Measurements from ENCODE around the gene RNU6-9.

Gene RNU6-9

DNA sequence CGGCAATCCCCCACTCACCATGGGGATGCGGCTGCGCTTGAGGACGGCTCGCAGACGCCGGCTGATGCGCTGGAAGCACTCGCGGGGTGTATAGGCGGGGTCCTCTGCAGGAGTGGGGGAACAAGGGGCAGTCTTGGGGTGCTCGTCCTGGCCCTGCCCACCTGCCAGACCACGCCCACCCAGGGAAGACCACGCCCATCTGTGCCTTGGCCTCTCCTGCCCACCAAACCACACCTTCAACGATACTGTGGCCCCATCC, 6.7 kb downstream of the RNU6-9 start:
- POLR2A ChIA-PET, result no interaction called here
- DNase-seq (ENCODE audit: extremely low spot score), result no peak
- TF ChIP-seq, protein P1, sequence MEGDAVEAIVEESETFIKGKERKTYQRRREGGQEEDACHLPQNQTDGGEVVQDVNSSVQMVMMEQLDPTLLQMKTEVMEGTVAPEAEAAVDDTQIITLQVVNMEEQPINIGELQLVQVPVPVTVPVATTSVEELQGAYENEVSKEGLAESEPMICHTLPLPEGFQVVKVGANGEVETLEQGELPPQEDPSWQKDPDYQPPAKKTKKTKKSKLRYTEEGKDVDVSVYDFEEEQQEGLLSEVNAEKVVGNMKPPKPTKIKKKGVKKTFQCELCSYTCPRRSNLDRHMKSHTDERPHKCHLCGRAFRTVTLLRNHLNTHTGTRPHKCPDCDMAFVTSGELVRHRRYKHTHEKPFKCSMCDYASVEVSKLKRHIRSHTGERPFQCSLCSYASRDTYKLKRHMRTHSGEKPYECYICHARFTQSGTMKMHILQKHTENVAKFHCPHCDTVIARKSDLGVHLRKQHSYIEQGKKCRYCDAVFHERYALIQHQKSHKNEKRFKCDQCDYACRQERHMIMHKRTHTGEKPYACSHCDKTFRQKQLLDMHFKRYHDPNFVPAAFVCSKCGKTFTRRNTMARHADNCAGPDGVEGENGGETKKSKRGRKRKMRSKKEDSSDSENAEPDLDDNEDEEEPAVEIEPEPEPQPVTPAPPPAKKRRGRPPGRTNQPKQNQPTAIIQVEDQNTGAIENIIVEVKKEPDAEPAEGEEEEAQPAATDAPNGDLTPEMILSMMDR (IDR thresholded peaks at IDR 0.05; ENCODE audit: control extremely low read depth, extremely low read depth, low read depth, missing control alignments), result no peak
- CTCF ChIA-PET, result no interaction called here

DNA sequence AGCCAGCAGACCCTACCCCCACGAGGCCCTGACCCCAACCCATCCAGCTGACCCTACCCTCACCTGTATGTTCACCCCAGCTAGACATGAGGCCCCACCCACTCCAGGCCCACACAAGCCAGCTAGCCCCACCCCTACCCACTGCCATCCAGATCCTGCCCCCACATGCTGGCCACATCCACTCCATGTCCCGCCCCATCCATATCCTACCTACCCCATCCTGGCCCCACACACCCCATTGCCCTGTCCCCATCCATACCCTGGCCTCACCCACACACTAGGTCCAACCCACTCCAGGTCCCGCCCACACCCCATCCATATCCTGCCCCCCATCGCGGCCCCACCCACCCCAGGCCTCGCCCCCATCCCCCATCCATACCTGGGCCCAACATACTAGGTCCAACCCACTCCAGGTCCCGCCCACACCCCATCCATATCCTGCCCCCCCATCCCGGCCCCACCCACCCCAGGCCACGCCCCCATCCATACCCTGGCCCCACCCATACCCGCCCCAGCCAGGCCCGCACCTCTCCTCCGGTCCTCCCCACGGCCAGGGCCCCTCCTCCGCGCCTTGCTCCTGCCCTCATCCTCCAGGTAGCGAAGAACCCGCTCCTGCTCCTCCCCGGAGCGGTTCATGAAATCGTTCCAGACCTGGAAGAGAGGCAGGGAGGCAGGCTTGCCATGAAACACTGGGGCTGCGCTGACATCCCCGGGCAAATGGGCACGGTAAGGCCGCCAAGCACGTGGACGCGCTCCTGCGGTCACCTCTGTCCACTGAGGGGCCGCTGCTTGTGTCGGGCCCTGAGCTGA, 7.2 kb downstream of the RNU6-9 start:
- ChIA-PET CTCF (interaction anchor here (1.8 kb wide), 1 partner anchor 37 kb away, joined by 7 read pairs; no protein-coding TSS in a partner anchor), POLR2A (interaction anchor here (0.6 kb wide), 1 partner anchor 9 kb away, joined by 3 read pairs; no protein-coding TSS in a partner anchor)
- DNase-seq (ENCODE audit: extremely low spot score), result no peak
- TF ChIP-seq, protein P1 (IDR thresholded peaks at IDR 0.05; ENCODE audit: control extremely low read depth, extremely low read depth, low read depth, missing control alignments), result no peak

DNA sequence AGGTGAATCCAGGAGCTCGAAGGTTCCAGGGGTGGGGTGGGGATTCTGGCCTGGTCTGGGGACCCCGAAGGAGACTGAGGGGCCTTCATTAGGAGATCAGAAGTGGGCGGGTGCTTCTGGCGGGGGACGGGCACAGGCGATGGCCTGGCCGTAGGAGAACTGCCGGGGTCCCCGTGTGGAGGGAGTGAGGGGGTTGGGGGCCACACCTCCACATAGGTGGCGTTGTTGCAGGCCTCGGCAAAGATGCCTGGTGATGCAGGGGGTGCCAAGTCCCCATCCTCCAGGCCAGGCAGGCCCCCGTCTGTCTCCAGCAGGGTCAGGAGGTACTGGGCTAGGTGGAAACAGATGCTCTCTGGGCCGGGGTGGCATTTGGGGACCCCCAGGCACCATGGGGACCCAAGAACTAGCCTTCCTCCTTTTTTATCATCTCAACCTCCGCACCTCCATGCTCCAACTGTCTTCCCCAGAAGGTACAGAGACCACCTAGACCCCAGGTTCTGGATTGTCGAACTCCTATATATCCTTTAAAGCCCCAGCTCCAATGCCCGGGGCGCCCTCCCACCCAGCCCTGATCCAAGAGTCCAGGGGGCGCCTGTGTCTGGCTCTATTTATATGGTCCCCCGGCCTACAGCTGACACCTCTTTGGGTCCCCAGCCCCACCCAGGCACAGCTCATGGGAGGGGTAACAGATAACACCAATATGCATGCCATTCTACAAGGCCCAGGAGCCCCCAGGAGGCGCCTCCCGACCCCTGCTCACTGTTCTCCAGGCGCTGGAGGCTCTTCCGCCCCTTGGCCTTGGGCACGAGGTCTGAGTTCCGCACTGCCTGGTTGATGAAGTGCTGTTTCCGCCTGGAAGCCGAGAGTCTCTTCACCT, 8.2 kb downstream of the RNU6-9 start:
- DNase-seq (ENCODE audit: extremely low spot score), result no peak
- POLR2A ChIA-PET, result interaction anchor here (0.6 kb wide), 2 partner anchors 8 to 26 kb away, joined by 3 read pairs; no protein-coding TSS in a partner anchor
- TF ChIP-seq, protein P1 (IDR thresholded peaks at IDR 0.05; ENCODE audit: control extremely low read depth, extremely low read depth, low read depth, missing control alignments), result no peak
- CTCF ChIA-PET, result interaction anchor here (1.8 kb wide), 1 partner anchor 38 kb away, joined by 7 read pairs; no protein-coding TSS in a partner anchor

DNA sequence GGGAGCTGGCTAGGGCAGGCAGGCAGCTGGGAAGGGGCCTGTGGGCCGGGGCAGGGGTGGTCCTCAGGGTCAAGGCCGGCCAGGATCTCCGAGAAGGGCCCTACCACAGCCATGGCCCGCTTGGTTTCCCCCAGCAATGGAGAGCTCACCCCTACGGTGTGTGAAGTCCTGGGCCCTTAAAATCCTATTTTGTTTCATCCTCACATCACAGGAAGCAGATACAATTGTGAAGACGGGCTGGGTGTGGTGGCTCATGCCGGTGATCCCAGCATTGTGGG, 8.7 kb downstream of the RNU6-9 start:
- DNase-seq (ENCODE audit: extremely low spot score), result no peak
- TF ChIP-seq, protein P1 (IDR thresholded peaks at IDR 0.05; ENCODE audit: control extremely low read depth, extremely low read depth, low read depth, missing control alignments), result no peak
- POLR2A ChIA-PET, result interaction anchor here (0.6 to 1.9 kb wide), 2 partner anchors 9 to 26 kb away, joined by 3 to 6 read pairs; partner anchors contain the start of genes MED16 and RNU6-9
- CTCF ChIA-PET, result interaction anchor here (1.8 kb wide), 1 partner anchor 39 kb away, joined by 7 read pairs; no protein-coding TSS in a partner anchor

DNA sequence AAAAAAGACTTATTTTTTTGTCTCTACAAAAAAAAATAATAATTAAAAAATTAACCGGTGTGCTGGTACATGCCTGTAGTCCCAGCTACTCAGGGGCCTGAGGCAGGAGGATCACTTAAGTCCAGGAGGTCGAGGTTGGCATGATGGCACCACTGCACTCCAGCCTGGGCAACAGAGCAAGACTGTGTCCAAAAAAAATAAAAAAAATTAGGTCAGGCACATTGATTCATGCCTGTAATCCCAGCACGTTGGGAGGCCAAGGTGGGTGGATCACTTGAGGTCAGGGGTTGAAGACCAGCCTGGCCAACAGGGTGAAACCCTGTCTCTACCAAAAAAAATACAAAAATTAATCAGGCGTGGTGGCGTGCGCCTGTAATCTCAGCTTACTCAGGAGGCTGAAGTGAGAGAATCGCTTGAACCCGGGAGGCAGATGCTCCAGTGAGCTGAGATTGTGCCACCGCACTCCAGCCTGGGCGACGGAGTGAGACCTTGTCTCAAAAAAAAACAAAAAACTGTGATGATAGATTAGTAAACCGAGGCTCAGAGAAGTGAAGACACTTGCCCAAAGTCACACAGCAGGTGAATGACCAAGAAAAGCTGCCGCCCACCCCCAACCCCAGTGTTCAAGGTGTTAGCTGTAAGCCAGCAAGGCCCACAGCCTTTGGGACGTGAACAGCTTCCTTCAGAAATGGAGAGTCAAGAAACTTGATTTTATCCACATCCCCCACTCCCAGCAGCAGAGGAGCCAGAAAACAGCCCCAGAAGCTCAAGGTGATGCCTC, 9.4 kb downstream of the RNU6-9 start:
- ChIA-PET POLR2A (interaction anchor here (0.6 to 1.9 kb wide), 2 partner anchors 9 to 27 kb away, joined by 3 to 6 read pairs; partner anchors contain the start of genes MED16 and RNU6-9), CTCF (interaction anchor here (1.0 to 2.2 kb wide), 4 partner anchors 8 to 39 kb away, joined by 3 to 7 read pairs (median 4); no protein-coding TSS in a partner anchor)
- TF ChIP-seq, protein P1 (IDR thresholded peaks at IDR 0.05; ENCODE audit: control extremely low read depth, extremely low read depth, low read depth, missing control alignments), result no peak
- no peak for DNase-seq (ENCODE audit: extremely low spot score)

All from GM10248 (cell line).